ENCODE measurements around the gene ARHGEF16.

- TF ChIP-seq CTCF (IDR thresholded peaks at IDR 0.05), result no peak
- TF ChIP-seq POLR2A (IDR thresholded peaks at IDR 0.05), result no peak
These were observed 34.9 kb upstream of the ARHGEF16 start for GRCh38 chr1:3419415-3420204.

Data from heart left ventricle (tissue), 13 donors.